SU-DHL-6 (cell line): ENCODE data around the gene CLEC16A.

Experiments
- CTCF ChIP-seq: fragments of 200-600 bp; sonication (generic); IDR thresholded peaks from one replicate; pipeline ENCODE4 v1.5.1; 2017; ENCODE audit warnings: antibody characterized with exemption, mild to moderate bottlenecking, low read length, moderate library complexity; ENCODE audit not compliant: insufficient read depth, poor library complexity, severe bottlenecking
- EZH2phosphoT487 ChIP-seq: fragments of 200-600 bp; sonication (generic), shearing (Covaris generic); conservative IDR thresholded peaks from 2 replicates; pipeline ENCODE4 v1.6.1; 2018; ENCODE audit warnings: mild to moderate bottlenecking, antibody characterized with exemption, low read length, moderate library complexity, mixed read lengths

- no peak for TF ChIP-seq CTCF
- no peak for TF ChIP-seq EZH2phosphoT487
These were observed 129.1 kb downstream of the CLEC16A start for GRCh38 chr16:11073407-11073999.
